Measurements from ENCODE around the gene WWOX. TPM values are rescaled to one million over a fixed set of nuclear protein-coding genes. Genes with fewer than 3 reads are reported as not detected.

Gene WWOX
- total RNA-seq, 4 donors from 2014 or later: 12.9 to 53.5 (median 25.6) TPM

DNA sequence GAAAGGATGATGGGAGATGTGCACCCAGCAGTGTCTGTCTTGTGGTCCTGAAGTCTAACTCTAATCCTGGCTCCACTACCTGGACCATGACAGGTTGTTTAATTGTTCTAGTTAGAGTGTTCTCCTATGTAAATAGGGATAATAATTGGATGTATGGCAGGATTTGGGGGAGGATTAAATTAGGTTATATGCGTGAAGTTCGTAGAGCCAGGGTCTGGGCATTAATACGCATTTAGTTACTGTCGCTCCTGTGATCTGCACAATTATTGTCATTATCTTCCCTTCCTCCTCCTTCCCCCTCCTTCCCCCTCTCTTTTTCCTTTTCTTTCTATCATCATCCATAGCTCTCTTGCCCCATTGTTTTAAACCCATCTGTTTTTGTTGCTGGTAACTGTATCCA lies 210.3 kb downstream of the WWOX start:
- H3K9me3 ChIP-seq: no peaks in the 10 kb centered on the region
- no peak overlapping the region for H3K4me3 ChIP-seq
- 88 to 100% methylated on average over 2 to 4 of the region's 4 CpGs for WGBS, 2 donors (ENCODE audit: low coverage in 1 of 2)
- H3K4me1 ChIP-seq: peaks cover 0 to 4% (median 0%) of the 10 kb centered on the region in 3 donors
- TF ChIP-seq EP300 (IDR thresholded peaks at IDR 0.05): no peak
- no peak for TF ChIP-seq POLR2AphosphoS5 (IDR thresholded peaks at IDR 0.05)
- TF ChIP-seq POLR2A (IDR thresholded peaks at IDR 0.05): no peak
- TF ChIP-seq, protein P1, sequence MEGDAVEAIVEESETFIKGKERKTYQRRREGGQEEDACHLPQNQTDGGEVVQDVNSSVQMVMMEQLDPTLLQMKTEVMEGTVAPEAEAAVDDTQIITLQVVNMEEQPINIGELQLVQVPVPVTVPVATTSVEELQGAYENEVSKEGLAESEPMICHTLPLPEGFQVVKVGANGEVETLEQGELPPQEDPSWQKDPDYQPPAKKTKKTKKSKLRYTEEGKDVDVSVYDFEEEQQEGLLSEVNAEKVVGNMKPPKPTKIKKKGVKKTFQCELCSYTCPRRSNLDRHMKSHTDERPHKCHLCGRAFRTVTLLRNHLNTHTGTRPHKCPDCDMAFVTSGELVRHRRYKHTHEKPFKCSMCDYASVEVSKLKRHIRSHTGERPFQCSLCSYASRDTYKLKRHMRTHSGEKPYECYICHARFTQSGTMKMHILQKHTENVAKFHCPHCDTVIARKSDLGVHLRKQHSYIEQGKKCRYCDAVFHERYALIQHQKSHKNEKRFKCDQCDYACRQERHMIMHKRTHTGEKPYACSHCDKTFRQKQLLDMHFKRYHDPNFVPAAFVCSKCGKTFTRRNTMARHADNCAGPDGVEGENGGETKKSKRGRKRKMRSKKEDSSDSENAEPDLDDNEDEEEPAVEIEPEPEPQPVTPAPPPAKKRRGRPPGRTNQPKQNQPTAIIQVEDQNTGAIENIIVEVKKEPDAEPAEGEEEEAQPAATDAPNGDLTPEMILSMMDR (IDR thresholded peaks at IDR 0.05): no peak
- no peaks in the 10 kb centered on the region for H3K27me3 ChIP-seq
- H3K27ac ChIP-seq: no peak overlapping the region
- no peaks in the 10 kb centered on the region for H3K36me3 ChIP-seq
- no peak for ATAC-seq

DNA sequence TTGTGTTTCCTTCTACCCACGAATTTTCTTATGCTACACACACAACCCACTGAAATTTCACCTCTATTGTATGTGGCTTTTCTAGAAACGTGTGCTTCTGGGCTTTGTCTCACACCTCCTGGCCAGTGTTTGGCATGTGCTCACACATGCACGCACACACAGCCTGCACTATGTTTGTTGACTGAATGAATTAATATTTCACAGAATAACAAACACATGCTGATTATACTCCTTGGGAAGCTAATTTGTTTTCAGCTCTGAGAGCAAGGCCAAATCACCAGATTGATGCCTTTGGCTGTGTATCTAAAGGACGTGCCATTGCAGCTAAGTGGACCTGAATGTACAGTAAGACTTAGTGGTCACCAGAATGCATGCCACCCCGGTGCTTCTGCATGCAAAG lies 210.7 kb downstream of the WWOX start:
- peaks cover 0 to 4% (median 0%) of the 10 kb centered on the region in 3 donors for H3K4me1 ChIP-seq
- no peaks in the 10 kb centered on the region for H3K9me3 ChIP-seq
- no peak overlapping the region for H3K4me3 ChIP-seq
- no peak for ATAC-seq
- no peak overlapping the region for H3K27ac ChIP-seq
- WGBS, 2 donors (ENCODE audit: low coverage in 1 of 2): 63 to 71% methylated on average over 3 to 5 of the region's 5 CpGs
- H3K27me3 ChIP-seq: no peaks in the 10 kb centered on the region
- TF ChIP-seq POLR2AphosphoS5 (IDR thresholded peaks at IDR 0.05): no peak
- TF ChIP-seq, protein P1 (IDR thresholded peaks at IDR 0.05): no peak
- no peak for TF ChIP-seq POLR2A (IDR thresholded peaks at IDR 0.05)
- no peaks in the 10 kb centered on the region for H3K36me3 ChIP-seq

- no peaks in the 10 kb centered on the region for H3K36me3 ChIP-seq
- H3K9me3 ChIP-seq: no peaks in the 10 kb centered on the region
- no peaks in the 10 kb centered on the region for H3K27me3 ChIP-seq
- TF ChIP-seq POLR2A (IDR thresholded peaks at IDR 0.05): no peak
- no peak for ATAC-seq
- peaks cover 0 to 4% (median 0%) of the 10 kb centered on the region in 3 donors for H3K4me1 ChIP-seq
- WGBS, 2 donors (ENCODE audit: low coverage in 1 of 2): 54 to 61% methylated on average over 4 to 5 of the region's 5 CpGs
- H3K4me3 ChIP-seq: no peak overlapping the region
- no peak overlapping the region for H3K27ac ChIP-seq
Measured at GRCh38 chr16:78310990-78311561, 211.6 kb downstream of the WWOX start.

DNA sequence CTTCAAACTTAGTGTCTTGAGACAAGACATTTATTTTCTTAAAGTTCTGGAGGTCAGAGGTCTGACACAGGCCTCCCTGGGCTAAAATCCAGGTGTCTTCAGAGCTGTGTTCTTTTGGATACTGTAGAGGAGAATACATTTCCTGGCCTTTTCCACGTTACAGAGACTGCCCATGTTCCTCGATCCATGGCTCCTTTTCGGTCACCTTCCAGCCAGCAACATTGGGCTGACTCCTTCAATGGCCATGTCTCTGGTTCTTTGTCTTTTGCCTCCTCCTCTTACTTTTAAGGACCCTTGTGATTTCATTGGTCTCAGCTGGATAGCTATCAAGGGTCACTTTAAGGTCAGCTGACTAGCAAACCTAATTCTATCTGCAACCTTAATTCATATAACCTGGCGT lies 212.4 kb downstream of the WWOX start:
- ATAC-seq: no peak
- H3K9me3 ChIP-seq: no peaks in the 10 kb centered on the region
- H3K4me1 ChIP-seq: peaks cover 0 to 4% (median 0%) of the 10 kb centered on the region in 3 donors
- H3K27me3 ChIP-seq: no peaks in the 10 kb centered on the region
- H3K27ac ChIP-seq: no peak overlapping the region
- H3K4me3 ChIP-seq: no peak overlapping the region
- WGBS, 2 donors (ENCODE audit: low coverage in 1 of 2): 84 to 87% methylated on average over 4 of the region's 4 CpGs
- TF ChIP-seq POLR2AphosphoS5 (IDR thresholded peaks at IDR 0.05): no peak
- no peaks in the 10 kb centered on the region for H3K36me3 ChIP-seq

GRCh38 chr16:78317564-78318240 lies 218.2 kb downstream of the WWOX start:
- no peaks in the 10 kb centered on the region for H3K27me3 ChIP-seq
- H3K27ac ChIP-seq: no peak overlapping the region
- TF ChIP-seq POLR2AphosphoS5 (IDR thresholded peaks at IDR 0.05) (no peak), POLR2A (IDR thresholded peaks at IDR 0.05) (no peak), EP300 (IDR thresholded peaks at IDR 0.05) (no peak)
- TF ChIP-seq, protein P1 (IDR thresholded peaks at IDR 0.05): no peak
- H3K9me3 ChIP-seq: no peaks in the 10 kb centered on the region
- WGBS, 2 donors (ENCODE audit: low coverage in 1 of 2): 41 to 63% methylated on average over 7 to 11 of the region's 11 CpGs
- no peak overlapping the region for H3K4me3 ChIP-seq
- no peaks in the 10 kb centered on the region for H3K4me1 ChIP-seq
- H3K36me3 ChIP-seq: no peaks in the 10 kb centered on the region
- ATAC-seq: no peak

Measured in gastroesophageal sphincter (tissue), 4 donors.